ENCODE measurements around the gene COL16A1.

Gene COL16A1

GRCh38 chr1:31725777-31726535 lies 22.1 kb upstream of the COL16A1 start:
- no peak for DNase-seq
- H3K36me3 Mint-ChIP-seq (ENCODE audit: low read depth): no peaks in the 10 kb centered on the region
- no peaks in the 10 kb centered on the region for H3K9me3 Mint-ChIP-seq
- no peak overlapping the region for H3K4me3 Mint-ChIP-seq
- H3K27me3 Mint-ChIP-seq (ENCODE audit: low read depth, poor library complexity): peaks cover 10% of the 10 kb centered on the region
- H3K4me1 Mint-ChIP-seq: no peaks in the 10 kb centered on the region
- no peak for TF ChIP-seq CTCF (IDR thresholded peaks at IDR 0.05)
- no peak overlapping the region for H3K27ac Mint-ChIP-seq

GRCh38 chr1:31725134-31725533 lies 21.3 kb upstream of the COL16A1 start:
- Mint-ChIP-seq H3K4me1 (no peaks in the 10 kb centered on the region), H3K36me3 (ENCODE audit: low read depth) (no peaks in the 10 kb centered on the region), H3K4me3 (no peak overlapping the region), H3K27me3 (ENCODE audit: low read depth, poor library complexity) (peaks cover 13% of the 10 kb centered on the region), H3K27ac (no peak overlapping the region), H3K9me3 (no peaks in the 10 kb centered on the region)
- no peak for TF ChIP-seq CTCF (IDR thresholded peaks at IDR 0.05)
- no peak for DNase-seq

- Mint-ChIP-seq H3K36me3 (ENCODE audit: low read depth) (no peaks in the 10 kb centered on the region), H3K4me3 (no peak overlapping the region), H3K4me1 (no peaks in the 10 kb centered on the region), H3K9me3 (no peaks in the 10 kb centered on the region), H3K27me3 (ENCODE audit: low read depth, poor library complexity) (peaks cover 16% of the 10 kb centered on the region), H3K27ac (no peak overlapping the region)
- peak; percentile 98 for DNase-seq
- TF ChIP-seq CTCF (IDR thresholded peaks at IDR 0.05): no peak
Measured at GRCh38 chr1:31723828-31724359, 20.1 kb upstream of the COL16A1 start.

GRCh38 chr1:31718327-31718897 lies 14.6 kb upstream of the COL16A1 start:
- Mint-ChIP-seq H3K36me3 (ENCODE audit: low read depth) (no peaks in the 10 kb centered on the region), H3K9me3 (no peaks in the 10 kb centered on the region), H3K27me3 (ENCODE audit: low read depth, poor library complexity) (peaks cover 35% of the 10 kb centered on the region), H3K27ac (no peak overlapping the region), H3K4me3 (no peak overlapping the region), H3K4me1 (peaks cover 14% of the 10 kb centered on the region)
- no peak for TF ChIP-seq CTCF (IDR thresholded peaks at IDR 0.05)
- DNase-seq: no peak

- no peak for TF ChIP-seq CTCF (IDR thresholded peaks at IDR 0.05)
- Mint-ChIP-seq H3K9me3 (no peaks in the 10 kb centered on the region), H3K4me1 (peaks cover 24% of the 10 kb centered on the region), H3K4me3 (no peak overlapping the region), H3K27me3 (ENCODE audit: low read depth, poor library complexity) (peaks cover 35% of the 10 kb centered on the region), H3K27ac (no peak overlapping the region), H3K36me3 (ENCODE audit: low read depth) (no peaks in the 10 kb centered on the region)
- DNase-seq: no peak
Measured at GRCh38 chr1:31717341-31717740, 13.5 kb upstream of the COL16A1 start.

GRCh38 chr1:31715873-31716220 lies 12.0 kb upstream of the COL16A1 start:
- Mint-ChIP-seq H3K4me3 (no peak overlapping the region), H3K27me3 (ENCODE audit: low read depth, poor library complexity) (peaks cover 27% of the 10 kb centered on the region), H3K27ac (no peak overlapping the region), H3K36me3 (ENCODE audit: low read depth) (no peaks in the 10 kb centered on the region), H3K4me1 (peaks cover 29% of the 10 kb centered on the region), H3K9me3 (no peaks in the 10 kb centered on the region)
- DNase-seq: no peak
- no peak for TF ChIP-seq CTCF (IDR thresholded peaks at IDR 0.05)
